Subcutaneous adipose tissue (tissue), 4 donors: Measurements from ENCODE around the gene TOMM40. TPM values are rescaled to one million over a fixed set of nuclear protein-coding genes. Genes with fewer than 3 reads are reported as not detected.

Experiments used
- CTCF ChIP-seq: fragments of 450-650 bp; IDR thresholded peaks from one replicate; pipeline ENCODE4 v1.5.1; 2016; ENCODE audit warnings: low read depth, mild to moderate bottlenecking, control low read depth, antibody characterized with exemption, moderate library complexity
- total RNA-seq, 4 donors: library from RNA; depleted of rRNA; stranded (reverse); fragments of >200 nt; gene quantifications; one replicate each; pipeline ENCODE4 v1.1.0, GENCODE V29; 2016

Gene TOMM40
- total RNA-seq, 4 donors from 2014 or later: 18.3 to 69.5 (median 34.6) TPM

- no peak for TF ChIP-seq CTCF
Measured at GRCh38 chr19:44875666-44876451, 15.2 kb upstream of the TOMM40 start.

- TF ChIP-seq CTCF: no peak
Measured at GRCh38 chr19:44876930-44877535, 14.0 kb upstream of the TOMM40 start.

- no peak for TF ChIP-seq CTCF
Measured at GRCh38 chr19:44878120-44878865, 12.8 kb upstream of the TOMM40 start.

- TF ChIP-seq CTCF: no peak
Measured at GRCh38 chr19:44879309-44880065, 11.6 kb upstream of the TOMM40 start.

GRCh38 chr19:44882063-44882462 is 9.0 kb upstream of the TOMM40 start:
- TF ChIP-seq CTCF: no peak

- TF ChIP-seq CTCF: no peak
Measured at GRCh38 chr19:44883922-44884321, 7.1 kb upstream of the TOMM40 start.

GRCh38 chr19:44884566-44884965 is 6.5 kb upstream of the TOMM40 start:
- no peak for TF ChIP-seq CTCF
